H54 (cell line): ENCODE data around the gene PLXDC2.
"Not testable (repeated sequence)": the region's sequence is repeated elsewhere in the genome, so short reads cannot be mapped to it uniquely, and the experiment has no call there.

Experiments
- DNase-seq: peaks from one replicate; pipeline ENCODE4 v3.0.0; 2011; ENCODE audit warnings: low spot score, mixed read lengths; ENCODE audit not compliant: insufficient read length
- FAIRE-seq: peaks from 3 replicates; lab custom pipeline; 2011; peaks lifted over from hg19 to GRCh38; lab: Jason Lieb, UNC
- POLR2A ChIP-seq: IDR thresholded peaks from 2 replicates; pipeline ENCODE4 v1.6.1; 2011; ENCODE audit warnings: low read depth, mild to moderate bottlenecking, low read length

Gene PLXDC2

DNA sequence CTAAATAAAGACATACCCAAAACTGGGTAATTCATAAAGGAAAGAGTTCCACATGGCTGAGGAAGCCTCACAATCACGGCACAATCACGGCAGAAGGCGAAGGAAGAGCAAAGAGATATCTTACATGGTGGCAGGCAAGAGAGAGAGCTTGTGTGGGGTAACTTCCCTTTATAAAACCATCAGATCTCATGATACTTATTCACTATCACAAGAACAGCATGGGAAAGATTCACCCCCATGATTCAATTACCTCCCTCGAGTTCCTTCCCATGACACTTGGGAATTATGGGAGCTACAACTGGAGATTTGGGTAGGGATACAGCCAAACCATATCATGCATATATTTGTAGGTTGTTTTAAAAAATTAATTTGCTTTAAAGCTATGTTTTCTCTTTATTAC, 217.2 kb downstream of the PLXDC2 start:
- no peak for TF ChIP-seq POLR2A
- DNase-seq, result no peak
- FAIRE-seq, result no peak

DNA sequence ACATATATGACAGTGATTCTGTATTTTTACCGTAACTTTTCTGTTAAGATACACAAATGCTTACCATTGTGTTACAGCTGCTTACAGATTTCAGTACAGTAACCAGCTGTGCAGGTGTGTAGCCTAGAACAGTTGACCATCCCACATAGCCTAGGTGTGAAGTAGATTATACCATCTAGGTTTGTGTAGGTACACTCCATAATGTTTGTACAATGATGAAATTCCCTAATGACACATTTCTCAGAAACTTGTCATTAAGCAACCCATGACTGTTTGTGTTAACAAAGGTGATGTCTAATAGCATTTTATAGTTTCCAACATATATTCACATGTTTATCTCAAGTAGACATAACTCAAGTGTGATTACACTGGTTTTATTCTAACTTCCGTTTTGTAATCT, 218.5 kb downstream of the PLXDC2 start:
- no peak for FAIRE-seq
- DNase-seq, result no peak
- no peak for TF ChIP-seq POLR2A

DNA sequence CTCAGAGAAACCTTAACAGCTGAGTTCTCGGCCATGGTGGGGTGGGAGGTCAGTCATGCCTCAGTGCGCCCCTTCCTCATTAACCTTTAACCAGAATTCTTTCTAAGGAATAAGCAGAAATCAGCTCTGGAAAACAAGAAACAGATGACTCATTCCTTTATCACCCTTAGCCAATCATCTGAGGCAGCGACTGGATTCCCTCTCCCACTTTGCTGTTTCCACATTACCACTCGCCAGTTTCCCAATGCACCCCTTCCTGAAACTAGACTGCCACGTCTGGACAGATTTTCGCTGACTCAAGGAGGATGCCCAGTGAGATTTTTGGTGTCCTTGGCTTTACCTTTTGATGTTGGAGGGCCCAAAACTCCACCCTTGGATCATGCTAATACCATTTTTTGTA, 223.8 kb downstream of the PLXDC2 start:
- no peak for TF ChIP-seq POLR2A
- DNase-seq, result no peak
- no peak for FAIRE-seq

DNA sequence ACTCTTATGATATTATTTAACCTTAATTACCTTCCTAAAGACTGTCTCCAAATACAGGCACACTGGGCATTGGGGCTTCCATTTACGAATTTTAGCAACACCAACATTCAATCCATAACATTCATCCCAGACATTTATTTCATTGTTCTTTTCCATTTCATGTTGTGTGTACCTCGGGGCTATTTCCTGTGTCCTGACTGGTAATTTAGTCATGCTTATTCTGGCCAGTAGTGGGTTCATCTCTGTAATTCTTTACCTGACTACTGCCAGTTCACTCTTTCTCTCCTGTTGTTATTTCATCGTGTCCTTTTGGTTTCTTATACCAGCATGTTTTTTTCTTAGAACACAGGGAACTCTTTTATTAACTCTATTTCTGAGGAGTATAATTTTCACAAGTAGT, 225.7 kb downstream of the PLXDC2 start:
- FAIRE-seq (no peak), DNase-seq (no peak)

DNA sequence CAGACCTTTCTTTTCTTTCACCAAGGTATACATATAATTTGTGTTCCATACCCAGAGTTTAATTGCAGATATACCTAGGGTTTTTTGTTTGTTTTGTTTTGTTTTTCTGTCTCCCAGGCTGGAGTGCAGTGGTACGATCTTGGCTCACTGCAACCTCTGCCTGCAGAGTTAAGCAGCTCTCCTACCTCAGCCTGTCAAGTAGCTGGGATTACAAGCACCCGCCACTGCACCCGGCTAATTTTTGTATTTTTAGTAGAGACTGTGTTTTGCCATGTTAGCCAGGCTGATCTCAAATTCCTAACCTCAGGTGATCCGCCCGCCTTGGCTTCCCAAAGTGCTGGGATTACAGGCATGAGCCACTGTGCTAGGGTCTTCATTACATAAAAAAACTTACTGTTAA, 228.9 kb downstream of the PLXDC2 start:
- FAIRE-seq, DNase-seq: not testable (repeated sequence)

More for the DNA sequence above, 225.7 kb downstream of the PLXDC2 start:
- no peak for TF ChIP-seq POLR2A

DNA sequence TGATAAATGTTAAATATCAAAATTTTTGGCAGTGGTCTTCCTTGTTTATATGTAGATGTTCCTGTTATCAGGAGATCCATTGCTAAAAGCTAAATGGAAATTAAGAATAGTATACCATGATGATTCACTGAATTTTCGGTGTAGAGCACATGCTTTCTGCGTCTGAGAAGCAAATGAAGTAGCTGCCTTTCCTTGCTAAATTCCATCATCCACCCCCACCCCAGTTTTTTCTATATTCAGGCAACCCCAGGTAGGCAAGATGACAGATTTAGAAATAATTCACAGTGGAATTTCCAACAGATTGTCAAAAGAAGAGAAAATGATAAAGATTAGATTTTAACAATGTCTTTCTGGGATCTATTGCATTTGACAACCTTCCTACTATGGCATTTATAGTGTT, 231.9 kb downstream of the PLXDC2 start:
- no peak for TF ChIP-seq POLR2A
- FAIRE-seq, result no peak
- DNase-seq, result no peak

DNA sequence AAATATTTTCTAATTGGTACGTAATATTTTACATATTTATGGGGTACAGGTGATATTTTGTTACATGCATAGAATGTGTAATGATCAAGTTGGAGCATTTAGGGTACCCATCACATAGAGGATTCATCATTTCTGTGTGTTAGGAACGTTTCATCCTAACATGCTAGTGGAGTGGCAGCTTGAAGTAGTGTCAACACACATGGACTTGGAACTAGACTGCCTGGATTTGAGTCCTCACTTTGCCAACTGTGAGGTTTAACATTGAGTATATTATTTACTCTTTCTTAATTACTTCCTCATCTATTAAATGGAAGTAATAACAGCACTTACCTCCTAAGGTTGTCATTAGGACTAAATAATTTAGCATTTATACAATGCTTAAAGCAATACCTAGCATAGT, 241.9 kb downstream of the PLXDC2 start:
- TF ChIP-seq POLR2A, result no peak
- DNase-seq (no peak), FAIRE-seq (no peak)

- no peak for TF ChIP-seq POLR2A
- FAIRE-seq, result no peak
- no peak for DNase-seq
These were observed 243.0 kb downstream of the PLXDC2 start for GRCh38 chr10:20059084-20059835.

DNA sequence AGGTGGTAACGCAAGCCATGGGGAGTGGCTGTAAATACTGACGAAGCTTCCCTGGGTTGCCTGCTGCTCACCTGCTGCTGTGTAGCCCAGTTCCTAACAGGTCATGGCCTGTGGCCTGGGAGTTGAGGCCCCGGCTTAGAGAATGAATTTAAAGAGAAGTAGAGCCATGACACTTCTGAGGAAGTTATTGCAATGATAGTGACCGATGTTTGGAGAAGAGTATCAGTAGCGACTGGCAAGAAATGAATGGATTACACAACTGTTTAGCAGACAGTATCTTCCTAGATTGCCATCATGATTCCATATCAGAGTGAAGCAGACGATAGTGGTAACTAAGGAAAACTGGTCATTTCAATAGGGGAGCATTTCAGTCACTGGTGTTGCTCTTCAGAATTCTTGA, 249.6 kb downstream of the PLXDC2 start:
- no peak for TF ChIP-seq POLR2A
- FAIRE-seq (no peak), DNase-seq (no peak)

DNA sequence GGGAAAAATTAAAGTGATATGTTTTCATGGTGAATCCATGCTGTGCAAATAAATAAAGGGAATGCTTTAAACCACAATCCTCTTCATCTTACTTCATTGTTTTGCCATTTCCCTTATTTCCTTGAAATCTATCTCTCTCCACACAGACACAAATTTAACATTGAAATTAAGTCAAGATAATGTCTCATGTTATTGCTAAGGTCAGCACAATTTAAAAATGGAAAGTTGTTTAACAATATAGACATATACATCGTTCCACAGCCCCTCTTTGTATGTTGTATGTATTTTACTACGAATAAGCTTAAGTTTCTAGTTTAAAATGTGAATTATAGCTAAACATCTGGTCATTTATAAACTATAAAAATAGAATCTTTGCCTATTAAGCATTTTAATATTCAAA, 256.9 kb downstream of the PLXDC2 start:
- DNase-seq, result no peak
- TF ChIP-seq POLR2A, result no peak
- no peak for FAIRE-seq

DNA sequence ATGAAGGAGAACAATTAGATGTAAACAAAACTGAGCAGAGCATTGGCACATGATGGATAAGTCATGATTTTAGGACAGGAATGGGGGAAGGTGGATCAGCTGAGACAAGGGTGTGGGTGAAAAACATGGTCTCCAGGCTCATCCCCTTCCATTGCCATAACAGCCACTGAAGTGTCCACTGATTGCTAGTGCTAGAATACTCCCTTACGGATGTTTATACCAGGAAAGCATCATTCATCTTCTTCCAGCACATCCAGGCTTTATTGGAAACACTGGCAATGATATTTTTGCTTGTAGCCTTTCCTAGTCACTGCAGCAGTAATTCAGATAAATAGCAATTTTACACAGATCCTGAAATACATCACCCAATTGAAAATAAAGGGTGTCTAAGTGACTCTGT, 259.5 kb downstream of the PLXDC2 start:
- DNase-seq (no peak), FAIRE-seq (no peak)
- no peak for TF ChIP-seq POLR2A

GRCh38 chr10:20084451-20084850, 268.2 kb downstream of the PLXDC2 start:
- no peak for DNase-seq
- no peak for FAIRE-seq
- TF ChIP-seq POLR2A, result no peak

- FAIRE-seq (no peak), DNase-seq (no peak)
- TF ChIP-seq POLR2A, result no peak
These were observed 268.9 kb downstream of the PLXDC2 start for GRCh38 chr10:20085115-20085514.

DNA sequence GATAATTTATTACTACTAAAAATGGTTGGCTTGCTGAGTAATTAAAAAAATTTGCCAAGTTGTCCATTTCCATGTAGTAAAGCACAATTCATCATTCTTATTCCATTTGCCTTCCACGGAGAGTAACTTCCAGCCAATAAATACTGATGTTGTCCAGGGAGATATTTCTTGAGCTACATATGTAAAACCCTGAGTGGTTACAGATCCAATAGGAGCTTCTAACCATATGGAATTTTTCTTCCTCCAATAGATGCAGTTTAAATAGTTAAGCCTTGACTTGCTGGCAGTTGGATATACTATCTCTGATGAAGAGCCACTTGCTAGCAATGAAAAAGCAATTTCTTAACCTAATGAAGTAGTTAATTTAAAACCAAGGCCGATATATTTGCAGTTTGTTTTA, 271.1 kb downstream of the PLXDC2 start:
- TF ChIP-seq POLR2A, result no peak
- no peak for DNase-seq

DNA sequence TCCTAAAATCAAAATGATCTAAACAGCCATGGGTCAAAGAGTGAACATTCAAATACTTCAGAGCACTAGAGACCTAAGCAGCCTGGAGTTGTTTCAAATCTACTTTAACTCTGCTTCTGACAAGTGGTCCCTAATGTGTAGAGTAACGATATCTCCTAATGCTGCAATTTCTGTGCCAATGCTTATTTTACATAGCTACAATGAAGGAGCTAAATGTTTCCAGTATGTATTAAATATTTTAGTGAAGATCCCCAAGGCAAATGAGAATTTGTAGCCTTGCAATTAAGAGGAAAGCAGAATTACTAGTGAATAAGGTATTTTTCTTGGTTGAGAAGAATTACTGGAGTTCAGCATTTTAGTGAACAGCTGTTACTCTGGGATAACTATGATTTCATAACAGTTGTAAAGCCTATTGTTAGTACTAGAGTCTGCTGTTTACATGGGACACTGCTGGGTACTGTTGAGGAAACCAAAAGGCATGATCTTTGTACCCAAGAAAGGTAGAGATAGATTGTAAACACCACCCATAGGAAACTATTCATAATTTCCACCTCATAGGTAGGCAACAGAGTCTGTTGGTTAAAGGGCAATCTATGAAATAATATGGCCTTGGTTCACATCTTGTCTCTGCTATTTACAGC, 271.9 kb downstream of the PLXDC2 start:
- FAIRE-seq (no peak), DNase-seq (no peak)
- no peak for TF ChIP-seq POLR2A

More for the DNA sequence above, 271.1 kb downstream of the PLXDC2 start:
- no peak for FAIRE-seq

GRCh38 chr10:20089879-20090278, 273.6 kb downstream of the PLXDC2 start:
- no peak for TF ChIP-seq POLR2A
- no peak for DNase-seq
- no peak for FAIRE-seq
